ENCODE data around the gene CCDC148.
"Not testable (repeated sequence)": the region's sequence is repeated elsewhere in the genome, so short reads cannot be mapped to it uniquely, and the experiment has no call there.

The CCDC148 gene

GRCh38 chr2:158357699-158358098 lies 98.9 kb downstream of the CCDC148 start:
- H3K27ac ChIP-seq (replicated peaks): no peak overlapping the region
- TF ChIP-seq CTCF (IDR thresholded peaks at IDR 0.05; ENCODE audit: insufficient read depth, low read length) (no peak), REST (IDR thresholded peaks at IDR 0.05; ENCODE audit: insufficient replicate concordance, low read depth) (no peak), SPI1 (IDR thresholded peaks at IDR 0.05; ENCODE audit: borderline replicate concordance, low read depth) (no peak), GABPA (IDR thresholded peaks at IDR 0.05; ENCODE audit: low read depth) (no peak), POLR2AphosphoS5 (IDR thresholded peaks at IDR 0.05; ENCODE audit: low read depth) (no peak)
- no peak for DNase-seq (ENCODE audit: low read depth in 1 of 2, low spot score in 1 of 2)
- H3K4me3 ChIP-seq (replicated peaks; ENCODE audit: insufficient read depth, low read length): no peak overlapping the region
- no peaks in the 10 kb centered on the region for H3K27me3 ChIP-seq (ENCODE audit: insufficient read depth, poor library complexity, severe bottlenecking)

GRCh38 chr2:158357122-158357521 lies 99.4 kb downstream of the CCDC148 start:
- Histone ChIP-seq H3K27ac (replicated peaks) (no peak overlapping the region), H3K27me3 (ENCODE audit: insufficient read depth, poor library complexity, severe bottlenecking) (no peaks in the 10 kb centered on the region), H3K4me3 (replicated peaks; ENCODE audit: insufficient read depth, low read length) (no peak overlapping the region)
- TF ChIP-seq SPI1 (IDR thresholded peaks at IDR 0.05; ENCODE audit: borderline replicate concordance, low read depth) (no peak), REST (IDR thresholded peaks at IDR 0.05; ENCODE audit: insufficient replicate concordance, low read depth) (no peak), POLR2AphosphoS5 (IDR thresholded peaks at IDR 0.05; ENCODE audit: low read depth) (no peak), CTCF (IDR thresholded peaks at IDR 0.05; ENCODE audit: insufficient read depth, low read length) (no peak), GABPA (IDR thresholded peaks at IDR 0.05; ENCODE audit: low read depth) (no peak)
- DNase-seq (ENCODE audit: low read depth in 1 of 2, low spot score in 1 of 2): no peak

GRCh38 chr2:158351466-158351816 lies 105.1 kb downstream of the CCDC148 start:
- not testable (repeated sequence) for H3K27ac ChIP-seq (replicated peaks); H3K27me3 ChIP-seq (ENCODE audit: insufficient read depth, poor library complexity, severe bottlenecking); DNase-seq (ENCODE audit: low read depth in 1 of 2, low spot score in 1 of 2); H3K4me3 ChIP-seq (replicated peaks; ENCODE audit: insufficient read depth, low read length)

- not testable (repeated sequence) for DNase-seq (ENCODE audit: low read depth in 1 of 2, low spot score in 1 of 2); H3K4me3 ChIP-seq (replicated peaks; ENCODE audit: insufficient read depth, low read length); H3K27me3 ChIP-seq (ENCODE audit: insufficient read depth, poor library complexity, severe bottlenecking); H3K27ac ChIP-seq (replicated peaks)
Measured at GRCh38 chr2:158350751-158351465, 105.6 kb downstream of the CCDC148 start.

GRCh38 chr2:158346032-158346431 lies 110.5 kb downstream of the CCDC148 start:
- Histone ChIP-seq H3K4me3 (replicated peaks; ENCODE audit: insufficient read depth, low read length) (no peak overlapping the region), H3K27ac (replicated peaks) (no peak overlapping the region), H3K27me3 (ENCODE audit: insufficient read depth, poor library complexity, severe bottlenecking) (no peaks in the 10 kb centered on the region)
- TF ChIP-seq POLR2AphosphoS5 (IDR thresholded peaks at IDR 0.05; ENCODE audit: low read depth): no peak
- TF ChIP-seq GABPA (IDR thresholded peaks at IDR 0.05; ENCODE audit: low read depth): no peak
- no peak for TF ChIP-seq REST (IDR thresholded peaks at IDR 0.05; ENCODE audit: insufficient replicate concordance, low read depth)
- no peak for TF ChIP-seq SPI1 (IDR thresholded peaks at IDR 0.05; ENCODE audit: borderline replicate concordance, low read depth)
- no peak for TF ChIP-seq CTCF (IDR thresholded peaks at IDR 0.05; ENCODE audit: insufficient read depth, low read length)
- DNase-seq (ENCODE audit: low read depth in 1 of 2, low spot score in 1 of 2): no peak

All from HL-60 (cell line).